NCI-H524 (cell line): ENCODE data around the gene OSBPL3.
A peak's percentile ranks its signal among the peaks of the same experiment; 100 is the strongest.

Source experiments
- DNase-seq, 2 experiments: peaks; one replicate each; lab custom pipeline; 2025; lab: John Stamatoyannopoulos, UW

OSBPL3 gene

DNA sequence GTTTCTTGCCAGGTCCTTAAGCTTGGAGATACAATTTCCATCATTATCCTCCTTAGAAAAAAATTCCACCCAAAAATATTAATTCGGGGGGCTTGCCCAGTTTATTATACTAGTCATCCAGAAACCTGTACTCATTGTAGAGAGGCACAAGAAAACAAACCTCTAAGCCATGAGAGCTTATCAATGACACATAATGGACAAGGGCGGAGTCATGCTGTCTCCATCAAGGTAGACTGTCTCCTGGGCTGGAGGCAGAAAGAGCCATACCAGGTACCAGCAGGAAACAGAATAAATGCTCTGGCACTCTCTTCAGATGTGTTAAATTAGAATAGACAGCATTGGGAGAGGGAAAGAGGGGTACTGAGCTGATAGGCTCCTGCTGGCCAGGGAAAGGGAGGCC lies 153.0 kb downstream of the OSBPL3 start:
- DNase-seq, result no peak

DNA sequence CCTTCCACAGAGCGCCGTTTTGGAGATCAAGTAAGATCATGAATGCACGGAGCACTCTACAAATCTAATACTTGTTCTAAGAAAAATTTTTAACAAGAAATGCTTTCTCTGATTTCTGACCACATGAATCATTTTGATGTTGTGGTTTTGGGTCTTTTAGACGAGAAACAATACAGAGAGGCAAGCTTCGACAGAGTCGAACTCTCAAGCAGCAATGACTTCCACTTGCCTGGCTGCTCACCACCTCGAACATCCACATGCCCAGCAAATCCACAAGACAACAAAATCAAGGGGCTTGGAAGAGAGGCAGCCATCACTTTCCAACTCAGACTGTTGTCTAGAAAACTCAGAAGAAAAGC lies 153.3 kb downstream of the OSBPL3 start:
- DNase-seq, result no peak

- no peak for DNase-seq
Measured at GRCh38 chr7:24825931-24826661, 153.9 kb downstream of the OSBPL3 start.

DNA sequence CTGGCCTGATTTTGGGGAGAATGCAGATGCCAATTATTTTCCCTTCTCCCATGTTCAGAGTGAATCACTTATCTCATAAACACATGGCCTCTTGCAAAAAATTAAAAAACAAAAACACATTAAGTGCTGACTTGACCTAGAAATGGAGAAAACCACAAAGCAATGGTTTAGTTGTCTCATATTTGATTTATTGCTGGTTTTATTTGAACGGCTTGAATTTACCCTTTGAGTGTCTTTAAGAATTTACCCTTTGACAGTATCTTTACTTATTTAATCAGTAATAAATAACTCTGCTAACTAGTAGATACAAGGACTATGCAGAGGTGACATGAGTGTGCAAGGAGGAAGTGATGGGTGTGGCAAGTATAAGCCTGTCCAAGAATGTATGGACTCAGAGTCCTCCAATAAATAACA lies 154.6 kb downstream of the OSBPL3 start:
- DNase-seq, result no peak

GRCh38 chr7:24824896-24825295 lies 155.1 kb downstream of the OSBPL3 start:
- no peak for DNase-seq

- no peak for DNase-seq
Measured at GRCh38 chr7:24824400-24824799, 155.6 kb downstream of the OSBPL3 start.

GRCh38 chr7:24821754-24822054 lies 158.3 kb downstream of the OSBPL3 start:
- peak in 1 of 2 experiments; percentile 9 for DNase-seq

DNA sequence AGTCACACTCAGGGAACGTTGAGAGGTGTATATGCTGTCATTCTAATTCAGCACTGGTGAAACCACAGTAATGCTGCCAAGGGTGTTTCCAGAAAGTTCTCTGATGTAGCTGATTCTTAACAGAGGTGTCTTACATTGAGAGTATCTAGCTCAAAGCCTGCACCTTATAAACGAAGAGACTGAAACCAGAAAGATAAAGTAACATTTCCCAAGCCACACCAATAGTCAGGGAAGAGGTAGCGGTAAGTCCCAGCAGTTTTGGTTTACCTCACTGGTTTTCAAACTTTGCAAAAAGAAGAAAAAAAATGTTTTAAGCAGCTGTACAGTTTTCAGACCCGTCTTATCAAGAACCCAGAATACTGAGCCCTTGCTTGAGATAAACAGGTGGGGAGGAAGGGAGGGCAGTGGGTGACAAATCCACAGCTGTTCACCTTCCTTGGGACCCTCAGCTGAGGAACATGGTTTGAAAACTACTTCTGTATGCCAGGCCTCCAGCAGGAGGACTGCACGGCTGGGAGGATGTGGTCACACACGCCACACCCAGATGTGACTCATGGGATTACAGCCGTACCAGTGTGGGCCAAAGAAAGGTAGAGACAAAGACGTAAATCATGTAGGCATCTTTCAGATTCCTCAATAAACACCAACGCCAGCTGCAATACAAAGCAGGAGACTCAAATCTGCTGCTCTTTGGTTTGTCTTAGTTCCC lies 158.8 kb downstream of the OSBPL3 start:
- DNase-seq, result peak in 1 of 2 experiments; percentile 56

GRCh38 chr7:24820730-24821044 lies 159.3 kb downstream of the OSBPL3 start:
- DNase-seq, result peak in 1 of 2 experiments; percentile 8

DNA sequence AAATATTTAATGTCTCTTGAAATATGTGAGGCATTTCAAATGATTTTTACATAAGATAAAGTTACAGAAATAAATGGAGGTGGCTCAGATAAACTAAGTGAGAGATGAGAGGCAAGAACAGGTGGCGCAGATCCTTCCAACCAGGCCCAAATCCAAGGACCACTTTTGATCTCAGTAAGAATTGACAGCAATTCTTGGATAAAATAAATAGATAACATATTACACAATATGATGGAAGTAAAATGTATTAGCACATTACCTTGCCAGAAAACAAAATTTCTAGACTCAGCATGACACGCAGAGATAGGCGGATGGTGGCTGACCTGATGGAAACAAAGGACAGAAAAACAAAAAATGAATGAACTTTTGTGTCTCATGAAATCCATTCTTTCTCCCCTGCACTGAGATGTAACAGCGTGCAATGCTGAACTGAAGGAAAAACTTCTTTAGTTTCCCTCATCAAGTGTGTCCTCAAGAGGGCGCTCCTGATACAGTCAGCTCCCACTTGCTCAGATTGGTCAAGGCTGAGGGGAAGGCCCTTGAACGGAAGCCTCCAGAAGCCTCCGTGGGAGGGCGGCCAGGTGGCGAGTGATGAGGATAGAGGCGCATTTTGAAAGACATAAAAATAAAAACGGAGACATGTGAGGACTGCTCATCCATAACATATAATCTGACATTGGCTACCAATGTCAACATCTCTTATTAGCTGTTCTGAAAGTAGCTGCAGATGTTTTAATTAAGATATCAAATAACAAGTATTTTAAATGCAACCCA lies 159.9 kb downstream of the OSBPL3 start:
- DNase-seq, result peak; percentile 81 to 87

- DNase-seq, result peak in 1 of 2 experiments; percentile 4
Measured at GRCh38 chr7:24817339-24817738, 162.6 kb downstream of the OSBPL3 start.

DNA sequence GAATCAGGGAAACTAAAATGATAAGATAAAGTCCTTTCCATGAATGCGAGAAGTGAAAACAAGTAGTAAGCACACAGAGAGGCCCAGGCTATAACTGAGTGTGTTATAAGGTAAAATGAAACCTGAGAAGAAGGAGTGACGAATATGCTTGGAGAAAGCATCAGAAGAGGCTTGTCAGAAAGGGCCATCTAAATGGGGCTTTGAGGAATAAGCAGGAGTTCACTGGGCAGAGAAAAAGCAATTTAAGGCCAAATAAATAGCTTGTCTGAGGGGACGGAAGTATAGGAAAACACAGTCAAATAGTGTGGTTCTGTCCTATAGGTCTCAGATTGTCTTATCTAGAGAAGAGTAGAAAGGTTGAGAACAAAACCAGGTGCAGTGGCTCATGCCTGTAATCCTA lies 163.1 kb downstream of the OSBPL3 start:
- no peak for DNase-seq

DNA sequence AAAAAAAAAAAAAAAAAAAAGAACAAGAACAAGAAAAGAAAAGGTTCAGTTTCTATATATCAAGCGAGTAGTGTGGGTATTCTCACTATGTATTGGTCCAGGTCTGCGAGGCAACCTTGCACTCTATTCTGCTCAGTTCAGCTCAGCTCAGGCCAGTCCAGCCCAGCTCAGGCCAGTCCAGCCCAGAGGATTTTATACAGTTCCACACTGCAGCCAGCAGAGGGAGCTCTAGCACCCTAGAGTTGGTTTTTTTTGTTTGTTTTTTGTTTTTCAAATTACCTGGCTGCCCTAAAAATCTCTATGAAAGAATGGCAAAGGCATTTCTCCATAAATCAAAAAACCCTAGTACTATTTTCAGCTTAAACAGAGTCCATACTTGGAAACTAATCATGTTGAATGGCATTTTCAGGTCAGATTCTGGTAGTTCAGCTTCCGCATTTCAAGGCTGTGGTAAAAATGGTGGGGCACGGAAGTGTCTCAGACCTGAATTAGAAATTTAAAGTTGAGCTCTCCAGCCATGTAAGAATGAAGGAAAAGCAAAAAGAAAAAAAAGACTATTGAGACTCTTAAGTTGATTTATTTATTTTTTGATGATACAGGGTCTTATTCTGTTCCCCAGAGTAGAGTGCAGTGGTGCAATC lies 167.6 kb downstream of the OSBPL3 start:
- DNase-seq, result peak in 1 of 2 experiments; percentile 19

GRCh38 chr7:24808518-24808917 lies 171.5 kb downstream of the OSBPL3 start:
- DNase-seq, result no peak

DNA sequence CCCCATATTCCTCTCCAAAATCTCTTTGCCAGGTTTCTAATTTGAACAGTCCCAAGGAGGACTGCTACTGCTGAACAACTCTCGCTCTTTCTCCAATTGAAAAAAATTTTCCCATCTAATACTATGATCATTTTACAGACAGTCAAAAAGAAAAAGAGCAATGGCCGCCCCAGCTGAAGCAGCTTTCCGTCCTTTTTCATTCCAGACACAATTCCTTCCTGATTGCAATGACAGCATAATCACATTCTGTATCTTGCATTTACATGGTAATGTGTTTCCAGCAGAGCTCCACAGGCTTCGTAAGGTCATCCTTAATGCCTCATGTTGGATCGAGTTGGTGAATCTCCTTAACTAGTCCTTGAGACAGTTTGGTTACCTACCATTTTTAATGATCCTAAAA lies 177.7 kb downstream of the OSBPL3 start:
- DNase-seq, result no peak

DNA sequence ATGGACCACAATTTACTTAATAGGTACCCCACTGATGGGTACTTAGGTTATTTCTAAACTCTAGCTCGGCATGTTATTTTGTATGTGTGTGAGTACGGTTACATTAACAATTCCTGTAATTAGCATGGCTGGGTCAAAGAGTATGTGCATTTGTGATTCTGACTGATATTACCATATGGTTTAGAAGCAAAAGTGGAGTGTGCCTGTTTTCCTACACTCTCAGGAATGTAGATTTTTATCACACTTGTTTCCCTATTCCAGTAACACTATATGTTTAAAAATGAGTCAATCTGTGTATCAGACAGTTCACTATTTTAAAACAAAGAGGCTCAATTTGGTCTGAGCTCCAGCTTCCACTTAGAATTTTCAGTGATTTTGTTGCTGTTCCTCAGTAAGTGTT lies 178.1 kb downstream of the OSBPL3 start:
- no peak for DNase-seq

DNA sequence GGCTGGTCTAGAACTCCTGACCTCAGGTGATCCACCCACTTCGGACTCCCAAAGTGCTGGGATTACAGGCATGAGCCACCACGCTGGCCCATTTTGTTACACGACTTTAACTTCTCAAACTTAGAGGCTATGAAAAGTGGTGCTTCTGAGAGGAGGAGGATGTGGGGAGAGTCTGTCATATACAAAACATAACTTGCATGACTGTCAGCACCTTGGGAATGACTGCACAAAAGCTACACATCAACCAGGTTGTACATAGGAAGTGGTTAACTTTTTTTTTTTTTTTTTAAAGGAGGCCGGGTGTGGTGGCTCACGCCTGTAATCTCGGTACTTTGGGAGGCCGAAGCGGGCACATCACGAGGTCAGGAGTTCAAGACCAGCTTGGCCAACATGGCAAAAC lies 179.3 kb downstream of the OSBPL3 start:
- no peak for DNase-seq

DNA sequence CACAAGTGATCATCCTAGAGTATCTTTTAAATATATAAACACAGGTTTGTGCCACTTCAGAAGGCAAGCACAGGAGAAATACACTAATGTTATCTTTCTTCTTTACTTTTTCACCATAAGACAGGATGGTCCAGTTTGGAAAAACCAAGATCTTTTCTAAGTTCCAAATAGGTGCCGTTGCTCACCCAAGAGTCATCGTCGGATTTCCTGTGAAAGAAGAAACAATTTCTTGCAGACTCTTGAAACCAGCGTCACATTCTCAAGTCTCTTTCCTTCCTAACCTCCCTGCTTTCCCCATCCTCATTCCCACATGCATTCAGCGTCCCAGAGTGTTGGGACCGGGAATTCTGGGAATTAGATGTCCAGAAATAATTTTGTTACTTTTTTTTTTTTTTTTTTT lies 179.9 kb downstream of the OSBPL3 start:
- no peak for DNase-seq

DNA sequence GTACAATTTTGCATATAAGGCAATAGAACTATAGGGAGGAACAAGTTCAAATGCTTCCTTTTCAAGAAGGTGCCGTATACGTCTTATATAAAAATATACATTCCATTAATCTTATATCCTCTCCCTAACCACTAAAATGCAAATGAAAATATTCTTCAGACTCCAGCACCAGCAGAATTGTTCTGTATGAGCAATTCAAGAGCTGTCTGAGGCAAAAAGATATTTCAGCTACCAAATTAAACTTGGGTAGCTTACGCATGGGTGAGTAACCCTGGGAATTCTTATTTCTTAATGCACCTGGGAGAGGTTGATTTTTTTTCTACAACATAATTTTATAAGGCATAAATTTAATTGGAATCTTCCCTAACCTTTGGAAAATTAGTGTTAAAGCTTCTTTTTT lies 180.5 kb downstream of the OSBPL3 start:
- DNase-seq, result no peak

DNA sequence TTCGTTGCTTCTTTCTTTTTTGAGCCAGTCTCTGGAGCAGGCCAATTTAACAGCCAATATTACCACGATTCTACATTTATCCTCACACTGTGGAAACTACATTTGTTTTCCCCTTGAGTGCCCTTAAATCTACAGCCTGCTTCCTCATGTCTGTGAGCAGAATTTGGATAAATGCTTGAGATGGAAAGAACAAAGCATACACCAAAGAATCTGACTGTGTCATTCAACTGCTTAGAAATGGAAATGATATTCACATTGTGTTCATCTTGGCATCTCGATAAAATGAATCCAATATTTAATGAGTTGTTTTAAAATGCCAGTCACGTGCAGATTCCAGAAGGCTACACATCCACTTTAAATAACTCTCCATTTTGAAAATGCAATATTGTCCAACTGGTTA lies 181.7 kb downstream of the OSBPL3 start:
- no peak for DNase-seq

DNA sequence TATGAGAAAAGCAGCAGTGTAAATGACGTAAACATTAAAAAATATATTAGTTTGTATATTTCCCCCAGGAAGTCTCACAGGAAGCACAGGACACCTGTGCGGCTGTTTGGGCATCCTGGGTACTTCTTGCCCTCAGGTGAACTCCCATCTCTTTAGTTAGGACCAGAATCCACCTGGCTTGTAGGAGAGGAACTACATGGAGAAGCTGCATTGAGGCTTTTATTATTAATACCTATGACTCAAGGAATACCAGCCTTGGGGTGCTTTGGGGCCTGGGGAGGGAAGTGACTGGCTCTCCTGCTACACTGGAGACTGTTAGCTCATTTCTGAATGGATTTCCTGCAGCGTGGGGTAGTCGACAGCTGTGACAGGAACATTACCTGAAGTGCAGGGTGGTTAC lies 182.7 kb downstream of the OSBPL3 start:
- DNase-seq, result no peak

DNA sequence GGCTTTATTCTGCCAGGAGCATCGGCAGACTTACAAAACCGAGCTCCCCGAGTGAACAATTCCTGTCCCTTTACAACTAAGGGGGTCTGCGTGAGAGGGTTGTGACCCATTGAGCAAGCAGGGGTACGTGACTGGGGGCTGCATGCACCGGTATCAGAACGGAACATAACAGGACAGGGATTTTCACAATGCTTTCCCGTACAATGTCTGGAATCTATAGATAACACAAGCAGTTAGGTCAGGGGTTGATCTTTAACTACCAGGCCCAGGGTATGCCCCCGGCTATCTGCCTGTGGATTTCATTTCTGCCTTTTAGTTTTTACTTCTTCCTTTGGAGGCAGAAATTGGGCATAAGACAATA lies 184.6 kb downstream of the OSBPL3 start:
- DNase-seq, result no peak
